ENCODE measurements around the gene TTC6.

DNA sequence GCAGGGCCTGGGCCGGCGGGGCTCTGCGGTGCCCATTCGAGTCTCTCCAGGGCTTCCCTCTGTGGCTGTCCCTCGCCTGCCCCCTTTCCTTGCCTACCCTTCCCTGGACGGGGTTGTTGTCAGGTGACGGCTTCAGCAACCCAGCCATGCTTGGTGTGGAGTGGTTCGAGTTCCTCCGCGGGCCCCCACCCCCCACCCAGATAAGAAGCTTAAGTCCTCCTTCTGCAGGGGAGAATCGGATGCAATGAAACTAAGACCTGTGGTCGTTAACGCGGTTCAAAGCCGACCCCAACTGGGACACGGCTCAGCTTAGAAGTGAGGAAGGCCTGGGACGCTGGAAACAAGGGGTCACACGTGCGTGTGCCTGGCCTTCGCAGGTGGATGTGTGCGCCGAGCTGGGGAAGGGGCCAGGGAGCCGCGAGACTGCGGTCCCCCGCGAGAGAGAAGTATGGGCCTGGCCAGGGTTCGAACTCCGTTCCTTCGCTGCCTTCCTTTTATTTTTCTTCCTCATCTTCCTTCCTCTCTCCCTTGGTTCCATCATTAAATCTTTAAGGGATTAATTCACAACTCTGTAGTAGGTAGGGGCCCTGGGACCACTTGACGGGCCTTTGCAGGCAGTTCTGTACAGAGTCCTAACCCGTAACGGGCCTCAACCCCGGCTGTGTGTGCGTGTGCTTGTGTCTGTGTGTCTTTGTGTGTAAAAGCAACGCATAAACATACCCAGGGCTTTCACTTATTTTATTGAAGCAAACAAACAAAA, 3.5 kb downstream of the TTC6 start:
- TF ChIP-seq, protein P1, sequence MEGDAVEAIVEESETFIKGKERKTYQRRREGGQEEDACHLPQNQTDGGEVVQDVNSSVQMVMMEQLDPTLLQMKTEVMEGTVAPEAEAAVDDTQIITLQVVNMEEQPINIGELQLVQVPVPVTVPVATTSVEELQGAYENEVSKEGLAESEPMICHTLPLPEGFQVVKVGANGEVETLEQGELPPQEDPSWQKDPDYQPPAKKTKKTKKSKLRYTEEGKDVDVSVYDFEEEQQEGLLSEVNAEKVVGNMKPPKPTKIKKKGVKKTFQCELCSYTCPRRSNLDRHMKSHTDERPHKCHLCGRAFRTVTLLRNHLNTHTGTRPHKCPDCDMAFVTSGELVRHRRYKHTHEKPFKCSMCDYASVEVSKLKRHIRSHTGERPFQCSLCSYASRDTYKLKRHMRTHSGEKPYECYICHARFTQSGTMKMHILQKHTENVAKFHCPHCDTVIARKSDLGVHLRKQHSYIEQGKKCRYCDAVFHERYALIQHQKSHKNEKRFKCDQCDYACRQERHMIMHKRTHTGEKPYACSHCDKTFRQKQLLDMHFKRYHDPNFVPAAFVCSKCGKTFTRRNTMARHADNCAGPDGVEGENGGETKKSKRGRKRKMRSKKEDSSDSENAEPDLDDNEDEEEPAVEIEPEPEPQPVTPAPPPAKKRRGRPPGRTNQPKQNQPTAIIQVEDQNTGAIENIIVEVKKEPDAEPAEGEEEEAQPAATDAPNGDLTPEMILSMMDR (optimal IDR thresholded peaks at IDR 0.05 in 1 of 3, IDR thresholded peaks at IDR 0.05 in 1 of 3, conservative IDR thresholded peaks at IDR 0.05 in 1 of 3; ENCODE audit: extremely low read depth in 1 of 3, insufficient read depth in 2 of 3, low read length in 3 of 3), result no peak
- peak; percentile 20 for TF ChIP-seq EZH2 (IDR thresholded peaks at IDR 0.05; ENCODE audit: low read length)

Data from keratinocyte (primary cell).